ENCODE results near the gene PEX6.

The PEX6 gene

GRCh38 chr6:42978839-42979522 is at the start of gene PEX6:
PEX6 (minus strand) TSS chr6:42979181; CDS start chr6:42979150, 31 bp downstream.
- Histone ChIP-seq H3K27me3 (ENCODE audit: control insufficient read depth, insufficient read depth, low read length) (no peaks in the 10 kb centered on the region), H3K36me3 (ENCODE audit: control insufficient read depth, low read depth, low read length) (no peaks in the 10 kb centered on the region), H3K27ac (ENCODE audit: low read length) (peak within 1 kb of the TSS; percentile 16), H3K9ac (ENCODE audit: low read length) (peak within 1 kb of the TSS; percentile 59), H3K4me1 (ENCODE audit: control insufficient read depth, low read depth, low read length) (peaks cover 5% of the 10 kb centered on the region), H3K4me3 (ENCODE audit: low read length) (peak within 1 kb of the TSS; percentile 61), H3K9me3 (ENCODE audit: control insufficient read depth, low read depth, low read length) (no peaks in the 10 kb centered on the region)

GRCh38 chr6:43026365-43026764 is 47.4 kb upstream of the PEX6 start:
- Histone ChIP-seq H3K9me3 (ENCODE audit: control insufficient read depth, low read depth, low read length) (no peaks in the 10 kb centered on the region), H3K4me1 (ENCODE audit: control insufficient read depth, low read depth, low read length) (no peaks in the 10 kb centered on the region), H3K27me3 (ENCODE audit: control insufficient read depth, insufficient read depth, low read length) (no peaks in the 10 kb centered on the region), H3K36me3 (ENCODE audit: control insufficient read depth, low read depth, low read length) (peaks cover 54% of the 10 kb centered on the region), H3K9ac (ENCODE audit: low read length) (no peak overlapping the region), H3K4me3 (ENCODE audit: low read length) (no peak overlapping the region), H3K27ac (ENCODE audit: low read length) (no peak overlapping the region)

- no peaks in the 10 kb centered on the region for H3K27me3 ChIP-seq (ENCODE audit: control insufficient read depth, insufficient read depth, low read length)
- H3K36me3 ChIP-seq (ENCODE audit: control insufficient read depth, low read depth, low read length) = peaks cover 50% of the 10 kb centered on the region
- no peaks in the 10 kb centered on the region for H3K4me1 ChIP-seq (ENCODE audit: control insufficient read depth, low read depth, low read length)
- H3K9me3 ChIP-seq (ENCODE audit: control insufficient read depth, low read depth, low read length) = no peaks in the 10 kb centered on the region
- no peak overlapping the region for H3K27ac ChIP-seq (ENCODE audit: low read length)
- no peak overlapping the region for H3K9ac ChIP-seq (ENCODE audit: low read length)
- no peak overlapping the region for H3K4me3 ChIP-seq (ENCODE audit: low read length)
Observed at GRCh38 chr6:43024436-43024835, 45.5 kb upstream of the PEX6 start.

- peak within 1 kb of the TSS; percentile 90 for H3K9ac ChIP-seq (ENCODE audit: low read length)
- no peaks in the 10 kb centered on the region for H3K9me3 ChIP-seq (ENCODE audit: control insufficient read depth, low read depth, low read length)
- H3K36me3 ChIP-seq (ENCODE audit: control insufficient read depth, low read depth, low read length) = peaks cover 41% of the 10 kb centered on the region
- H3K4me3 ChIP-seq (ENCODE audit: low read length) = peak within 1 kb of the TSS; percentile 97
- H3K27me3 ChIP-seq (ENCODE audit: control insufficient read depth, insufficient read depth, low read length) = no peaks in the 10 kb centered on the region
- no peaks in the 10 kb centered on the region for H3K4me1 ChIP-seq (ENCODE audit: control insufficient read depth, low read depth, low read length)
- H3K27ac ChIP-seq (ENCODE audit: low read length) = peak within 1 kb of the TSS; percentile 82
Observed at GRCh38 chr6:43021270-43022047, 42.5 kb upstream of the PEX6 start, which contains the start of gene RRP36. RRP36 (plus strand) TSS chr6:43021623; CDS start chr6:43021655, 32 bp downstream.

- H3K4me3 ChIP-seq (ENCODE audit: low read length) = peak overlapping the region; percentile 97
- H3K4me1 ChIP-seq (ENCODE audit: control insufficient read depth, low read depth, low read length) = no peaks in the 10 kb centered on the region
- peak overlapping the region; percentile 70 for H3K9ac ChIP-seq (ENCODE audit: low read length)
Observed at GRCh38 chr6:43020847-43021246, 41.9 kb upstream of the PEX6 start.

GRCh38 chr6:43020052-43020705 is 41.2 kb upstream of the PEX6 start:
- Histone ChIP-seq H3K27me3 (ENCODE audit: control insufficient read depth, insufficient read depth, low read length) (no peaks in the 10 kb centered on the region), H3K9me3 (ENCODE audit: control insufficient read depth, low read depth, low read length) (no peaks in the 10 kb centered on the region), H3K4me3 (ENCODE audit: low read length) (no peak overlapping the region), H3K36me3 (ENCODE audit: control insufficient read depth, low read depth, low read length) (peaks cover 32% of the 10 kb centered on the region), H3K4me1 (ENCODE audit: control insufficient read depth, low read depth, low read length) (no peaks in the 10 kb centered on the region), H3K27ac (ENCODE audit: low read length) (no peak overlapping the region), H3K9ac (ENCODE audit: low read length) (no peak overlapping the region)

More at GRCh38 chr6:43020847-43021246, 41.9 kb upstream of the PEX6 start:
- Histone ChIP-seq H3K27ac (ENCODE audit: low read length) (peak overlapping the region; percentile 50), H3K9me3 (ENCODE audit: control insufficient read depth, low read depth, low read length) (no peaks in the 10 kb centered on the region), H3K36me3 (ENCODE audit: control insufficient read depth, low read depth, low read length) (peaks cover 35% of the 10 kb centered on the region), H3K27me3 (ENCODE audit: control insufficient read depth, insufficient read depth, low read length) (no peaks in the 10 kb centered on the region)

- Histone ChIP-seq H3K4me1 (ENCODE audit: control insufficient read depth, low read depth, low read length) (no peaks in the 10 kb centered on the region), H3K36me3 (ENCODE audit: control insufficient read depth, low read depth, low read length) (peaks cover 25% of the 10 kb centered on the region), H3K4me3 (ENCODE audit: low read length) (no peak overlapping the region), H3K27me3 (ENCODE audit: control insufficient read depth, insufficient read depth, low read length) (no peaks in the 10 kb centered on the region), H3K9me3 (ENCODE audit: control insufficient read depth, low read depth, low read length) (no peaks in the 10 kb centered on the region), H3K9ac (ENCODE audit: low read length) (no peak overlapping the region), H3K27ac (ENCODE audit: low read length) (no peak overlapping the region)
Observed at GRCh38 chr6:43019152-43019551, 40.2 kb upstream of the PEX6 start.

- Histone ChIP-seq H3K9ac (ENCODE audit: low read length) (no peak overlapping the region), H3K9me3 (ENCODE audit: control insufficient read depth, low read depth, low read length) (no peaks in the 10 kb centered on the region), H3K4me3 (ENCODE audit: low read length) (no peak overlapping the region), H3K27ac (ENCODE audit: low read length) (no peak overlapping the region), H3K27me3 (ENCODE audit: control insufficient read depth, insufficient read depth, low read length) (no peaks in the 10 kb centered on the region), H3K4me1 (ENCODE audit: control insufficient read depth, low read depth, low read length) (no peaks in the 10 kb centered on the region), H3K36me3 (ENCODE audit: control insufficient read depth, low read depth, low read length) (peaks cover 28% of the 10 kb centered on the region)
Observed at GRCh38 chr6:43016943-43017334, 38.0 kb upstream of the PEX6 start.

- Histone ChIP-seq H3K36me3 (ENCODE audit: control insufficient read depth, low read depth, low read length) (peaks cover 33% of the 10 kb centered on the region), H3K27me3 (ENCODE audit: control insufficient read depth, insufficient read depth, low read length) (no peaks in the 10 kb centered on the region), H3K27ac (ENCODE audit: low read length) (no peak overlapping the region), H3K4me1 (ENCODE audit: control insufficient read depth, low read depth, low read length) (no peaks in the 10 kb centered on the region), H3K9ac (ENCODE audit: low read length) (no peak overlapping the region), H3K4me3 (ENCODE audit: low read length) (no peak overlapping the region), H3K9me3 (ENCODE audit: control insufficient read depth, low read depth, low read length) (no peaks in the 10 kb centered on the region)
Observed at GRCh38 chr6:43016176-43016942, 37.4 kb upstream of the PEX6 start.

GRCh38 chr6:43014434-43014909 is 35.5 kb upstream of the PEX6 start:
- Histone ChIP-seq H3K36me3 (ENCODE audit: control insufficient read depth, low read depth, low read length) (peaks cover 44% of the 10 kb centered on the region), H3K4me3 (ENCODE audit: low read length) (peak overlapping the region; percentile 76), H3K9me3 (ENCODE audit: control insufficient read depth, low read depth, low read length) (no peaks in the 10 kb centered on the region), H3K27ac (ENCODE audit: low read length) (peak overlapping the region; percentile 47), H3K27me3 (ENCODE audit: control insufficient read depth, insufficient read depth, low read length) (no peaks in the 10 kb centered on the region), H3K4me1 (ENCODE audit: control insufficient read depth, low read depth, low read length) (no peaks in the 10 kb centered on the region), H3K9ac (ENCODE audit: low read length) (peak overlapping the region; percentile 71)

Measured in iPS-18a (cell line).